ENCODE data around the gene ALOX5AP. TPM values are rescaled to one million over a fixed set of nuclear protein-coding genes. Genes with fewer than 3 reads are reported as not detected.

ALOX5AP gene
- total and polyA plus RNA-seq, 9 of the 15 experiments (the other 6 are each of a cell fraction or from before 2014, with no cell fraction given), result 0.31 TPM; not detected in 8

GRCh38 chr13:30786648-30787047, 51.3 kb downstream of the ALOX5AP start:
- DNase-seq (ENCODE audit: extremely low read depth in 1 of 4, low spot score in 3 of 4) (no peak), FAIRE-seq (no peak), ATAC-seq (no peak)
- H4K20me1 ChIP-seq (replicated peaks; ENCODE audit: control insufficient read depth, insufficient read depth, low read length), result no peaks in the 10 kb centered on the region
- no peak overlapping the region for H3K27ac ChIP-seq (ENCODE audit: extremely low read depth, low read depth, low read length)
- in situ Hi-C loops (cut with MboI) (no loop called here), intact Hi-C loops (cut with micrococcal nuclease) (no loop called here)
- H3K9me3 ChIP-seq (replicated peaks; ENCODE audit: control insufficient read depth, insufficient read depth, low read depth, low read length), result no peaks in the 10 kb centered on the region
- no peaks in the 10 kb centered on the region for H3K36me3 ChIP-seq (ENCODE audit: control insufficient read depth, insufficient read depth, low read length)
- no peak overlapping the region for H2AFZ ChIP-seq (ENCODE audit: low read depth, low read length)
- H3K4me3 ChIP-seq, result no peak overlapping the region
- 6% methylated on average over 2 of the region's 2 CpGs for WGBS (ENCODE audit: insufficient coverage, low coverage, missing lambda C conversion rate)
- peaks cover 0 to 12% of the 10 kb centered on the region in 2 experiments; a peak in 3 of 5 replicates for H3K27me3 ChIP-seq (ENCODE audit: control insufficient read depth in 2 of 2, insufficient read depth in 2 of 2, low read length in 2 of 2)
- no peaks in the 10 kb centered on the region for H3K79me2 ChIP-seq (ENCODE audit: control insufficient read depth, insufficient read depth, low read length)
- no peaks in the 10 kb centered on the region for H3K9me1 ChIP-seq (ENCODE audit: control insufficient read depth, insufficient read depth, low read length)
- no TSS peak for BruUV-seq (replicated peaks)
- no peak for TF ChIP-seq ZNF124 (CRISPR knock-in tag; IDR thresholded peaks at IDR 0.05)
- no peak for TF ChIP-seq ZFP91 (CRISPR knock-in tag; IDR thresholded peaks at IDR 0.05)
- TF ChIP-seq BRF2 (IDR thresholded peaks at IDR 0.05; ENCODE audit: borderline replicate concordance, insufficient read depth, insufficient read length), result no peak
- TF ChIP-seq CTCFL (IDR thresholded peaks at IDR 0.05; ENCODE audit: borderline replicate concordance, insufficient read depth, low read depth, low read length, poor library complexity, severe bottlenecking), result no peak
- no peak for TF ChIP-seq TRIM28 (IDR thresholded peaks at IDR 0.05)
- TF ChIP-seq ZZZ3 (IDR thresholded peaks at IDR 0.05), result no peak
- TF ChIP-seq, protein P1, sequence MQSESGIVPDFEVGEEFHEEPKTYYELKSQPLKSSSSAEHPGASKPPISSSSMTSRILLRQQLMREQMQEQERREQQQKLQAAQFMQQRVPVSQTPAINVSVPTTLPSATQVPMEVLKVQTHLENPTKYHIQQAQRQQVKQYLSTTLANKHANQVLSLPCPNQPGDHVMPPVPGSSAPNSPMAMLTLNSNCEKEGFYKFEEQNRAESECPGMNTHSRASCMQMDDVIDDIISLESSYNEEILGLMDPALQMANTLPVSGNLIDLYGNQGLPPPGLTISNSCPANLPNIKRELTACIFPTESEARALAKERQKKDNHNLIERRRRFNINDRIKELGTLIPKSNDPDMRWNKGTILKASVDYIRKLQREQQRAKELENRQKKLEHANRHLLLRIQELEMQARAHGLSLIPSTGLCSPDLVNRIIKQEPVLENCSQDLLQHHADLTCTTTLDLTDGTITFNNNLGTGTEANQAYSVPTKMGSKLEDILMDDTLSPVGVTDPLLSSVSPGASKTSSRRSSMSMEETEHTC (IDR thresholded peaks at IDR 0.05), result no peak
- TF ChIP-seq CXXC5 (CRISPR knock-in tag; IDR thresholded peaks at IDR 0.05), result no peak
- no peak for TF ChIP-seq RBM39 (optimal IDR thresholded peaks at IDR 0.05; ENCODE audit: low read depth, low read length)
- no peak for TF ChIP-seq PCBP1 (IDR thresholded peaks at IDR 0.05; ENCODE audit: low read depth, low read length, poor library complexity, severe bottlenecking)
- TF ChIP-seq ZNF197 (CRISPR knock-in tag; IDR thresholded peaks at IDR 0.05; ENCODE audit: low read depth), result no peak
- no peak for TF ChIP-seq CBX1 (IDR thresholded peaks at IDR 0.05; ENCODE audit: low read depth)
- no peak for TF ChIP-seq RBM22 (IDR thresholded peaks at IDR 0.05; ENCODE audit: low read depth, low read length, poor library complexity, severe bottlenecking)
- no peak for TF ChIP-seq NBN (IDR thresholded peaks at IDR 0.05; ENCODE audit: low read depth)
- no peak for TF ChIP-seq RFX1 (IDR thresholded peaks at IDR 0.05)
- no peak overlapping the region for H3K4me2 ChIP-seq (ENCODE audit: insufficient read depth, low read length)
- ChIA-PET POLR2A (no interaction called here), CTCF (ENCODE audit: low intra/inter-chr PET ratio) (no interaction called here)
- H3K9ac ChIP-seq (ENCODE audit: insufficient read depth in 1 of 2, low read depth in 2 of 2, low read length in 2 of 2), result no peak overlapping the region
- H3K4me1 ChIP-seq (replicated peaks in 1 of 2; ENCODE audit: control insufficient read depth in 2 of 2, insufficient read depth in 2 of 2, low read length in 2 of 2), result no peaks in the 10 kb centered on the region; a peak in 1 of 5 replicates

Data from K562 (cell line).